GM12875 (cell line): ENCODE results near the gene KLHDC10.

Experiments
- H3K4me3 ChIP-seq: one replicate; pipeline ENCODE4 v1.5.1; 2011; ENCODE audit warnings: low read depth, low read length, control low read depth
- TF ChIP-seq, protein P1 (sequence below): IDR thresholded peaks from 2 replicates; pipeline ENCODE4 v1.5.1; 2011; ENCODE audit warnings: low read depth, mild to moderate bottlenecking, control low read depth, inconsistent platforms, low read length, moderate library complexity, borderline replicate concordance; ENCODE audit not compliant: insufficient read depth

Gene KLHDC10

GRCh38 chr7:130137207-130137606 is 66.9 kb downstream of the KLHDC10 start:
- no peak overlapping the region for H3K4me3 ChIP-seq
- TF ChIP-seq, protein P1, sequence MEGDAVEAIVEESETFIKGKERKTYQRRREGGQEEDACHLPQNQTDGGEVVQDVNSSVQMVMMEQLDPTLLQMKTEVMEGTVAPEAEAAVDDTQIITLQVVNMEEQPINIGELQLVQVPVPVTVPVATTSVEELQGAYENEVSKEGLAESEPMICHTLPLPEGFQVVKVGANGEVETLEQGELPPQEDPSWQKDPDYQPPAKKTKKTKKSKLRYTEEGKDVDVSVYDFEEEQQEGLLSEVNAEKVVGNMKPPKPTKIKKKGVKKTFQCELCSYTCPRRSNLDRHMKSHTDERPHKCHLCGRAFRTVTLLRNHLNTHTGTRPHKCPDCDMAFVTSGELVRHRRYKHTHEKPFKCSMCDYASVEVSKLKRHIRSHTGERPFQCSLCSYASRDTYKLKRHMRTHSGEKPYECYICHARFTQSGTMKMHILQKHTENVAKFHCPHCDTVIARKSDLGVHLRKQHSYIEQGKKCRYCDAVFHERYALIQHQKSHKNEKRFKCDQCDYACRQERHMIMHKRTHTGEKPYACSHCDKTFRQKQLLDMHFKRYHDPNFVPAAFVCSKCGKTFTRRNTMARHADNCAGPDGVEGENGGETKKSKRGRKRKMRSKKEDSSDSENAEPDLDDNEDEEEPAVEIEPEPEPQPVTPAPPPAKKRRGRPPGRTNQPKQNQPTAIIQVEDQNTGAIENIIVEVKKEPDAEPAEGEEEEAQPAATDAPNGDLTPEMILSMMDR = no peak

GRCh38 chr7:130139193-130139960 is 69.0 kb downstream of the KLHDC10 start:
- TF ChIP-seq, protein P1 = no peak
- no peak overlapping the region for H3K4me3 ChIP-seq

GRCh38 chr7:130140551-130141160 is 70.3 kb downstream of the KLHDC10 start:
- TF ChIP-seq, protein P1 = no peak
- H3K4me3 ChIP-seq = no peak overlapping the region

DNA sequence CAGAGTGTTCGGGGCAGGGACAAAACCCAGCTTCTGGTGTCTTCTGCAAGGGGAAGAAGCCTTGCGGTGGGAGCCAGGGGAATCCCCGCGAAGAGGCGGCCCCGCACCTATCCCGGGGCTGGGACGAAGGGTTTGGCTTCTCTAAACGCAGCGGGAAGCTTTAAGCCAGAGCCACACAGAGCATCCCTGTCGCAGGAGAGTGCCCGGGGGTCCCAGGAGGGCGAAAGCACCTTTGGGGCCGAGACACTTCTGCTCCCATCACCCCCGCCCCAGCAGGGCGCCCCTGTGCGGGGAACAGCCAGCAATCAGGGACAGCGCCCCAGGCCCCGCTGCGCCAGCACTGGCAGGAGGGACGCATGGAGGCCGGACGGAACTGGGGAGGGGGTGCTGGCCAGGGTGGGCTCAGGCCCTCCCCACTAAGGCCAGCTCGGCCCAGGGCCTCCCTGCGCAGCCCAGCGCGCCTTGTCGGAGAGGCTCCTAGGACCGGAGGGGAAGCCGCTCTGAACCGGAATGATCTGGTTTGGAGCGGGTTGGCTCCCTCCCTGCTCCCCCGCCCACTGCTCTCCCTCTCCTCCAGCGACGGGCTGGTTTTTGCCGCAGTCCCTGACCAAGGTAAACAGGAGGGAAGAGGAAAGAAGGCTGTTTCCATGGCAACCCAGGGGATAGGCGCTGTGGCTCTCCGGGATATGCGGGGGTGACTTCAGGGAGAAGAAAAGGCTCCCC is 71.0 kb downstream of the KLHDC10 start:
- peak overlapping the region; percentile 5 for H3K4me3 ChIP-seq
- TF ChIP-seq, protein P1 = no peak

GRCh38 chr7:130141884-130142653 is 71.7 kb downstream of the KLHDC10 start:
- H3K4me3 ChIP-seq = no peak overlapping the region
- TF ChIP-seq, protein P1 = no peak

DNA sequence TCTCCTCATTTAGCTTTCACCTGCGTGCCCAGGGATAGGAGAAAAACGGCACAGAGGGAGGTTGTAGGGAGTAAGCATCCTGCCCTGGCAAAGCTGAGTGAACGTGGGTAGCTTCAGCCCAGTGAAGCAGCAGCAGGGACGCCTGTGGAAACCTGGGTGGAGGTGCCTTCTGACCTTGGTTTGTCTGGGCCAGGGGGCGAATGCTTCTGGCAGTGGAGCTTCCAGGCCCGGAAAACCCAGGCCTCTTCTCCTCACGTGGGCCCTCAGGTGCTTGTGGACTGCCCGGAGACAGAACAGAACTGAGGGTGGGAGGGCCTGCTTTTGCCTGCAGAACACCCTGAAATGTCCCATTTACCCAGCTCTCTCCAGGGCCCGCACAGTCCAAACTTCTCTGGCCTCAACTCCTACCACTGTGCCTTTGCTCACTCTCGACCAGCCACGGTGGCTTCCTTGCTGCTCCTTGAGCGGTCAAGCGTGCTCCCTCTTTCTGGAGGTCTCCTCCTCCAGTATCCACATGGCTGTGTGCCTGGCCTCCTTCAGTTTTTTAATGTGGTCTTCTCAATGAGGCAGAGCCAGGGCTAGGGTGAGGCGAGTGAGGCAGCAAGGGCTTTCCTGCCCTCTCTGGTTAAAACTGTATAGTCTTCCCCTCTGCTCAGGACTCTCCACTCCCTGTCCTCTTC is 72.5 kb downstream of the KLHDC10 start:
- H3K4me3 ChIP-seq = no peak overlapping the region
- TF ChIP-seq, protein P1 = no peak
